Osteocyte (in vitro differentiated cells): ENCODE measurements around the gene TNF. TPM values are rescaled to one million over a fixed set of nuclear protein-coding genes. Genes with fewer than 3 reads are reported as not detected.
A peak's percentile ranks its signal among the peaks of the same experiment; 100 is the strongest.

Source experiments
- DNase-seq: peaks from one replicate; pipeline ENCODE4 v3.0.0; 2021; ENCODE audit warnings: mixed read lengths; ENCODE audit not compliant: unreplicated experiment; ENCODE audit errors: extremely low spot score
- H3K27ac Mint-ChIP-seq: one replicate; pipeline ENCODE4 v1.8.0; 2021; ENCODE audit warnings: mild to moderate bottlenecking, mixed read lengths; ENCODE audit not compliant: unreplicated experiment
- H3K27me3 Mint-ChIP-seq: one replicate; pipeline ENCODE4 v1.8.0; 2021; ENCODE audit warnings: mixed read lengths; ENCODE audit not compliant: unreplicated experiment
- H3K36me3 Mint-ChIP-seq: one replicate; pipeline ENCODE4 v1.8.0; 2021; ENCODE audit warnings: mixed read lengths; ENCODE audit not compliant: unreplicated experiment
- H3K4me1 Mint-ChIP-seq: one replicate; pipeline ENCODE4 v1.8.0; 2021; ENCODE audit warnings: mixed read lengths; ENCODE audit not compliant: unreplicated experiment
- H3K4me3 Mint-ChIP-seq: one replicate; pipeline ENCODE4 v1.8.0; 2021; ENCODE audit warnings: mild to moderate bottlenecking, moderate library complexity, mixed read lengths; ENCODE audit not compliant: unreplicated experiment
- H3K9me3 Mint-ChIP-seq: one replicate; pipeline ENCODE4 v1.8.0; 2021; ENCODE audit warnings: mixed read lengths; ENCODE audit not compliant: unreplicated experiment
- total RNA-seq: library from RNA; stranded (reverse); gene quantifications from 2 replicates; pipeline ENCODE4 v1.2.1, GENCODE V29; 2021
- TF ChIP-seq, protein P1 (sequence below): fragments of 200-600 bp; sonication (generic); IDR thresholded peaks from 2 replicates; pipeline ENCODE4 v1.5.0; 2021; ENCODE audit warnings: antibody characterized with exemption, mild to moderate bottlenecking, moderate library complexity

TNF gene
- total RNA-seq, 1 donor from 2014 or later: not detected

DNA sequence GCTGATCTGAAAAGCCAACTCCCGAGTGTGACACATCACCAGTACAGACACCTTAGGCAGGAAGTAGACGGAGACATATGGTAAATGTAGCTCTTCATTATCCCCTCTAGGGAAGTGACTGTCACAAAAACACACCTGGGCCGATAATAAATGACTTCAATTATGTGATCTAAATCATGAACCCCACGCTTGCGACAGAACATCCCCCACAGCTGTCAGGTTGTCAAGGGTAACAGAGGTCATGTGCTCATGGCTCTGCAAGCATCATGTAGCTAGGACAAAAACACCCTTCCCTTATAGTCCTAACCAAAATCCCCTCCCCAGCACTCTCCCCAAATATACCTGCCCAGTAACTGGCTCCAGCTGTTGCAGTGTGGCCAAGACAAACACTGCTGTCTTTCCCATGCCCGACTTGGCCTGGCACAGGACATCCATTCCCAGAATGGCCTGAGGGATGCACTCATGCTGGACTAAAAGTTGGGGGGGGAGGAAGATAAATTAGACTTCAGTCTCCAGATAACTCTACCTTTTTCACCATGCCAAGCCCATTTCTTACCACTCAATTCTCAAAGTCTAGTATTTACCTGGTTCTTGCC lies 36.5 kb upstream of the TNF start:
- no peak for DNase-seq
- Mint-ChIP-seq H3K27ac (peak overlapping the region; percentile 9), H3K27me3 (no peaks in the 10 kb centered on the region), H3K36me3 (peaks cover 56% of the 10 kb centered on the region), H3K4me3 (peak overlapping the region; percentile 96), H3K9me3 (no peaks in the 10 kb centered on the region), H3K4me1 (peaks cover 34% of the 10 kb centered on the region)
- TF ChIP-seq, protein P1, sequence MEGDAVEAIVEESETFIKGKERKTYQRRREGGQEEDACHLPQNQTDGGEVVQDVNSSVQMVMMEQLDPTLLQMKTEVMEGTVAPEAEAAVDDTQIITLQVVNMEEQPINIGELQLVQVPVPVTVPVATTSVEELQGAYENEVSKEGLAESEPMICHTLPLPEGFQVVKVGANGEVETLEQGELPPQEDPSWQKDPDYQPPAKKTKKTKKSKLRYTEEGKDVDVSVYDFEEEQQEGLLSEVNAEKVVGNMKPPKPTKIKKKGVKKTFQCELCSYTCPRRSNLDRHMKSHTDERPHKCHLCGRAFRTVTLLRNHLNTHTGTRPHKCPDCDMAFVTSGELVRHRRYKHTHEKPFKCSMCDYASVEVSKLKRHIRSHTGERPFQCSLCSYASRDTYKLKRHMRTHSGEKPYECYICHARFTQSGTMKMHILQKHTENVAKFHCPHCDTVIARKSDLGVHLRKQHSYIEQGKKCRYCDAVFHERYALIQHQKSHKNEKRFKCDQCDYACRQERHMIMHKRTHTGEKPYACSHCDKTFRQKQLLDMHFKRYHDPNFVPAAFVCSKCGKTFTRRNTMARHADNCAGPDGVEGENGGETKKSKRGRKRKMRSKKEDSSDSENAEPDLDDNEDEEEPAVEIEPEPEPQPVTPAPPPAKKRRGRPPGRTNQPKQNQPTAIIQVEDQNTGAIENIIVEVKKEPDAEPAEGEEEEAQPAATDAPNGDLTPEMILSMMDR: no peak

DNA sequence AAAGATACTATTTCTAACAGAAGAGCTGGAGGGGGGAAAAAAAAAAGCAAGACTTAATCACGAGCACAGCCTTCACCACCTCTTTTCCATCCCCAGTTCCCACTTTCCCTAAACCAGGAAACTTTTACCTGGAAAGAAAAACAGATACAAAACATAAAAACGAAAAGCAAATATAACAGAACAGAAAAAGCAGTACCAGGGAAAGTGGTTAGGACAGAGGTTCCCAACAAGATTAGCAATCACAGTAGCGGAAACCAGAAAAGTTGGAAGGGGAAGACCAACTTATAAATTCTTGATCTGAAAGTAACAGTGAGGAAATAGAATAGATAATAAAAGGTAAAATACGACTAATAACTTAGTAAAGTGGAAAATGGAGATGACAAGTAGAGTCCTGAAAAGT lies 34.7 kb upstream of the TNF start:
- H3K27me3 Mint-ChIP-seq: no peaks in the 10 kb centered on the region
- H3K4me1 Mint-ChIP-seq: peaks cover 38% of the 10 kb centered on the region

DNA sequence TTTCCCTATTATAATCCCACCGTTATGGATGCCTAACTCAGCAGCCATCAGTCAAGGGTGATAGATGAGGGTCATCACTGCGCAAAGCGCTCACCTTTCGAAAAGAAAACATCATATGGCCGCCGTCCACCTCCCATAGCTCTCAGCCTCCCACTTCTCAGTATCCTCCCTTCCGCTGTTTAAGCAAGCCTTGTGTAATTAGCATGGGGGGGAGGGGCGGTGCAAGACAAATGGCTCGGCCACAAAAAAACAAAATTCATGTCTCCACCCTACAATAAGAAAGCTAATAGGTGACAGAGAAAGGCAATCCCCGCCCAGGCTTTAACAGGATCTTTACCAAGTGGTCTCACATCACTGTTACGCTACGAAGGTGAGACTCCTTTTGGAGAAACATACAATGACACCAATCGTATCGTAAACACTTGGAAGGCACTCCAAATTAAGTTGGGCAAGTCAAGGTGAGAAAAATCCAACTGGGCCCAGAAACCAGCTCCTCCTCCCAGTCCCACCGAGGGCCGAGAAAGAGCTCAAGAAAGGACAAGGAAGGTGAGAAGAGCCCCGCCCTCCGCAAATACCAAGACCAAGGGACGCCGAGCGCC lies 34.2 kb upstream of the TNF start:
- Mint-ChIP-seq H3K4me3 (peak overlapping the region; percentile 96), H3K36me3 (peaks cover 34% of the 10 kb centered on the region)
- TF ChIP-seq, protein P1: no peak

More for the DNA sequence above, 34.7 kb upstream of the TNF start:
- H3K9me3 Mint-ChIP-seq: no peaks in the 10 kb centered on the region
- H3K36me3 Mint-ChIP-seq: peaks cover 39% of the 10 kb centered on the region
- DNase-seq: no peak
- TF ChIP-seq, protein P1: no peak
- H3K27ac Mint-ChIP-seq: peak overlapping the region; percentile 99
- H3K4me3 Mint-ChIP-seq: peak overlapping the region; percentile 96

DNA sequence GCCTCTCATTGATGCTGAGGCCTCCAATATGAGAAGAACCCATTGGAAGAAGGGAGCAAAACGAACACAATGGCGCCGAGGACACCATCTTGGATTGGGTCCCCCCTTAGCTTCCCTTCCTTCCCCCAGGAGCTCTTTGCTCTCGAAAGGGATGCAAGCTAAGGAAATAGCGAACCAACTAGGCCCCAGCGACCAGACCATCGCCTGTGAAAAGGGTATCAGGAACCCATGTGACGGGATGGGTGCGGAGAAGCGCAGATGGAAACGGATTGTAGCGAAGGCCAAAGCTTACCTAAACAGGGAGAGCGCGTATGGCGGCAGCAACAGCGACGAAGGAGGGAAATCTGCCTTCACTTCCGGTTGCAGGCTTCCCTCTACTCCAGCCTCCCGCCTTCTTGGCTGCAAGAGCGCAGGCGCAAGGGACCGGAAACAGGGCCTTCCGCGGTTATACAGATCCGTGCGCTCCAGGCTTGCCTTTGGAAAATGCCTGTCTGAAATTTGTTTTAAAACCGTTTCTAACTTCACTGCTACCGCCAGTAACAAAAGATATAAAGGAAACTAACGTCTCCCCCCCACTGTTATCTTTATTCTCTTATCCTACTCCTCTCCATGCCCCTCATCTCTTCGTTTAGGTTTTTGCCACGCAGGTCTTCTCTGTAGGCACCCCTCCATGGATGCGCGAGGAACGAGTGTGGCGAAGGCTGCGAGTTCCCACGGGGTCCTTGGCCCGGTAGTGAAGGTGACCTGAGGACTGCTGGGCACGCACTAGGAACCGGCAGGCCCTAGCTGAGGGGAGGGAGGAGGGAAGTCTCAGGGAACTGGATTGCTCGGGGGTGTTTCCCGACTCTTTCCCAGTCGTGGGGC lies 33.5 kb upstream of the TNF start, which contains the start of gene DDX39B:
TSS of gene DDX39B (minus strand) at position 346 of the 864 bp plus-strand sequence. CDS start 1,471 bp downstream, outside the sequence.
- Mint-ChIP-seq H3K9me3 (no peaks in the 10 kb centered on the region), H3K4me3 (peak within 1 kb of the TSS; percentile 96), H3K27ac (peak within 1 kb of the TSS; percentile 99), H3K4me1 (peaks cover 50% of the 10 kb centered on the region), H3K36me3 (peaks cover 28% of the 10 kb centered on the region), H3K27me3 (no peaks in the 10 kb centered on the region)
- TF ChIP-seq, protein P1: no peak
- DNase-seq: peak; percentile 97

More for the DNA sequence above, 34.2 kb upstream of the TNF start:
- no peaks in the 10 kb centered on the region for H3K27me3 Mint-ChIP-seq
- peaks cover 44% of the 10 kb centered on the region for H3K4me1 Mint-ChIP-seq
- H3K9me3 Mint-ChIP-seq: no peaks in the 10 kb centered on the region
- DNase-seq: no peak
- H3K27ac Mint-ChIP-seq: peak overlapping the region; percentile 99
